H9 (cell line): Measurements from ENCODE around the gene CD1B. TPM values are rescaled to one million over a fixed set of nuclear protein-coding genes. Genes with fewer than 3 reads are reported as not detected.

Experiments used
- DNase-seq: peaks from one replicate; pipeline ENCODE4 v3.0.0-alpha.2; 2017
- H2AFZ ChIP-seq: one replicate; pipeline ENCODE4 v1.6.1; 2013; ENCODE audit warnings: mild to moderate bottlenecking, low read length, control low read depth, moderate library complexity
- H2AK5ac ChIP-seq: 2 replicates; pipeline ENCODE4 v1.6.1; 2013; ENCODE audit warnings: low read length, control low read depth, mixed read lengths; ENCODE audit not compliant: insufficient read length
- H2BK120ac ChIP-seq: one replicate; pipeline ENCODE4 v1.6.1; 2013; ENCODE audit warnings: low read depth, mild to moderate bottlenecking, low read length, control low read depth, inconsistent platforms; ENCODE audit not compliant: poor library complexity, severe bottlenecking
- H2BK12ac ChIP-seq: 2 replicates; pipeline ENCODE4 v1.6.1; 2013; ENCODE audit warnings: low read length, control low read depth, mixed read lengths, low read depth; ENCODE audit not compliant: insufficient read length
- H2BK15ac ChIP-seq: 2 replicates; pipeline ENCODE4 v1.6.1; 2013; ENCODE audit warnings: low read depth, low read length, control low read depth
- H2BK20ac ChIP-seq: one replicate; pipeline ENCODE4 v1.6.1; 2013; ENCODE audit warnings: low read depth, mild to moderate bottlenecking, low read length, control low read depth, inconsistent platforms; ENCODE audit not compliant: poor library complexity, severe bottlenecking
- H2BK5ac ChIP-seq: 2 replicates; pipeline ENCODE4 v1.6.1; 2013; ENCODE audit warnings: low read length, control low read depth, mixed read lengths; ENCODE audit not compliant: insufficient read length
- H3K14ac ChIP-seq: 2 replicates; pipeline ENCODE4 v1.6.1; 2013; ENCODE audit warnings: low read length, control low read depth; ENCODE audit not compliant: insufficient read depth
- H3K18ac ChIP-seq: 2 replicates; pipeline ENCODE4 v1.6.1; 2013; ENCODE audit warnings: low read depth, mild to moderate bottlenecking, mixed read lengths, low read length, control low read depth; ENCODE audit not compliant: insufficient read length
- H3K23ac ChIP-seq: 2 replicates; pipeline ENCODE4 v1.6.1; 2013; ENCODE audit warnings: low read length, control low read depth, mixed read lengths, low read depth; ENCODE audit not compliant: insufficient read length
- H3K23me2 ChIP-seq: 2 replicates; pipeline ENCODE4 v1.6.1; 2013; ENCODE audit warnings: low read depth, mild to moderate bottlenecking, mixed read lengths, low read length, control low read depth; ENCODE audit not compliant: insufficient read length, poor library complexity, severe bottlenecking
- H3K27ac ChIP-seq: 2 replicates; pipeline ENCODE4 v1.5.1; 2013; ENCODE audit warnings: low read length, control low read depth, mixed read lengths, low read depth; ENCODE audit not compliant: insufficient read length
- H3K27me3 ChIP-seq: 2 replicates; pipeline ENCODE4 v1.6.1; 2013; ENCODE audit warnings: low read length, control low read depth, inconsistent platforms; ENCODE audit not compliant: insufficient read depth
- H3K4ac ChIP-seq: 2 replicates; pipeline ENCODE4 v1.6.1; 2013; ENCODE audit warnings: low read depth, mild to moderate bottlenecking, control low read depth, inconsistent platforms, low read length, moderate library complexity
- H3K4me1 ChIP-seq: 2 replicates; pipeline ENCODE4 v1.6.1; 2013; ENCODE audit warnings: low read length, control low read depth, inconsistent platforms; ENCODE audit not compliant: insufficient read depth
- H3K4me2 ChIP-seq: 2 replicates; pipeline ENCODE4 v1.6.1; 2013; ENCODE audit warnings: low read length, control low read depth, mixed read lengths; ENCODE audit not compliant: insufficient read length, insufficient read depth
- H3K56ac ChIP-seq: 2 replicates; pipeline ENCODE4 v1.6.1; 2013; ENCODE audit warnings: low read depth, mild to moderate bottlenecking, mixed read lengths, low read length, control low read depth; ENCODE audit not compliant: insufficient read length
- H3K79me1 ChIP-seq: 2 replicates; pipeline ENCODE4 v1.6.1; 2013; ENCODE audit warnings: low read depth, mild to moderate bottlenecking, moderate library complexity, low read length, control low read depth, inconsistent platforms; ENCODE audit not compliant: insufficient read depth, poor library complexity, severe bottlenecking
- H3K79me2 ChIP-seq: 2 replicates; pipeline ENCODE4 v1.6.1; 2013; ENCODE audit warnings: low read length, control low read depth, inconsistent platforms; ENCODE audit not compliant: insufficient read depth
- H3K9ac ChIP-seq: 2 replicates; pipeline ENCODE4 v1.6.1; 2013; ENCODE audit warnings: low read length, control low read depth, mixed read lengths; ENCODE audit not compliant: insufficient read length; ENCODE audit errors: extremely low read depth
- H3K9me3 ChIP-seq: one replicate; pipeline ENCODE4 v1.6.1; 2013; ENCODE audit warnings: low read depth, low read length, inconsistent platforms; ENCODE audit not compliant: control insufficient read depth
- H3T11ph ChIP-seq: one replicate; pipeline ENCODE4 v1.6.1; 2013; ENCODE audit warnings: mild to moderate bottlenecking, low read length, control low read depth, inconsistent platforms
- H4K20me1 ChIP-seq: one replicate; pipeline ENCODE4 v1.6.1; 2013; ENCODE audit not compliant: control insufficient read depth, insufficient read length, insufficient read depth
- H4K5ac ChIP-seq: 2 replicates; pipeline ENCODE4 v1.6.1; 2013; ENCODE audit warnings: low read depth, mild to moderate bottlenecking, mixed read lengths, low read length, control low read depth; ENCODE audit not compliant: insufficient read length
- H4K8ac ChIP-seq: replicated peaks from 2 replicates; pipeline ENCODE4 v1.6.1; 2013; ENCODE audit warnings: low read length, control low read depth, mixed read lengths, low read depth; ENCODE audit not compliant: insufficient read length
- H4K91ac ChIP-seq: 2 replicates; pipeline ENCODE4 v1.6.1; 2013; ENCODE audit warnings: low read depth, mild to moderate bottlenecking, moderate library complexity, mixed read lengths, low read length, control low read depth; ENCODE audit not compliant: insufficient read length
- H3K27ac Mint-ChIP-seq, 3 experiments: 2 replicates in 2 of 3; 3 replicates in 1 of 3; pipeline ENCODE4 v1.8.0; 2020 to 2021; ENCODE audit warnings: mixed read lengths in 3 of 3, mild to moderate bottlenecking in 1 of 3, moderate library complexity in 1 of 3
- H3K27me3 Mint-ChIP-seq: 2 replicates; pipeline ENCODE4 v1.8.0; 2021; ENCODE audit warnings: low read depth, mild to moderate bottlenecking, moderate library complexity, mixed read lengths
- H3K36me3 Mint-ChIP-seq, 3 experiments: 2 replicates in 2 of 3; 3 replicates in 1 of 3; pipeline ENCODE4 v1.8.0; 2020 to 2021; ENCODE audit warnings: low read depth in 3 of 3, mixed read lengths in 3 of 3; ENCODE audit not compliant: insufficient read depth in 1 of 3
- H3K4me1 Mint-ChIP-seq, 2 experiments: 2 replicates each; pipeline ENCODE4 v1.8.0; 2020; ENCODE audit warnings: mixed read lengths in 2 of 2
- H3K4me3 Mint-ChIP-seq, 2 experiments: 2 replicates in 1 of 2; 3 replicates in 1 of 2; pipeline ENCODE4 v1.8.0; 2020 to 2021; ENCODE audit warnings: mild to moderate bottlenecking in 2 of 2, mixed read lengths in 2 of 2, moderate library complexity in 1 of 2
- H3K9me3 Mint-ChIP-seq, 2 experiments: 2 replicates in 1 of 2; 3 replicates in 1 of 2; pipeline ENCODE4 v1.8.0; 2020; ENCODE audit warnings: mild to moderate bottlenecking in 2 of 2, mixed read lengths in 2 of 2, moderate library complexity in 1 of 2
- WGBS: extraction: QIAGEN DNeasy Blood & Tissue Kit; methylation state at CpG from one replicate; pipeline ENCODE4 v1.1.7; 2013; ENCODE audit warnings: missing lambda C conversion rate, low lambda C conversion rate, mixed read lengths; ENCODE audit not compliant: insufficient read length; ENCODE audit errors: extremely low coverage; 5-methylcytosine and 5-hydroxymethylcytosine counted together
- total RNA-seq: library from RNA; stranded (reverse); gene quantifications from 2 replicates; pipeline ENCODE4 v1.2.1, GENCODE V29; 2021
- TF ChIP-seq, protein P1 (sequence below): fragments of 200-600 bp; sonication (generic); conservative IDR thresholded peaks from 3 replicates; pipeline ENCODE4 v1.8.0; 2021; ENCODE audit warnings: antibody characterized with exemption, mild to moderate bottlenecking

CD1B gene
- total RNA-seq, 1 experiment from 2014 or later, result not detected

DNA sequence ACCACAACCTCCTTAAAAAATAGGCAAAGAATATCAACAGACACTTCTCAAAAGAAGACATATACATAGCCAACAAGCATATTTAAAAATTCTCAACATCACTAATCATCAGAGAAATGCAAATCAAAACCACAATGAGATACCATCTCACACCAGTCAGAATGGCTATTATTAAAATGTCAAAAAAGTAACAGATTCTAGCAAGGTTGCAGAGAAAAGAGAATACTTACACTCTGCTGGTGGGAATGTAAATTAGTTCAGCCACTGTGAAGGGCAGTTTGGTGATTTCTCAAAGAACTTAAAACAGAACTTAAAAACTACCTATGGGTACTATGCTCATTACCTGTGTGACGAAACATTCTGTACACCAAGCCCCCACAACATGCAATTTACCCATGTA, 20.7 kb downstream of the CD1B start:
- no peak overlapping the region for H3K27ac ChIP-seq
- H3T11ph ChIP-seq, result no peak overlapping the region
- Mint-ChIP-seq H3K27ac (no peak overlapping the region), H3K36me3 (peaks cover 0 to 4% (median 0%) of the 10 kb centered on the region in 3 experiments; a peak in 2 of 7 replicates), H3K4me1 (no peaks in the 10 kb centered on the region), H3K9me3 (peaks cover 24 to 27% of the 10 kb centered on the region in 2 experiments; a peak in 4 of 5 replicates), H3K27me3 (no peaks in the 10 kb centered on the region), H3K4me3 (no peak overlapping the region)
- no peak overlapping the region for H3K18ac ChIP-seq
- no peak overlapping the region for H3K56ac ChIP-seq
- no peaks in the 10 kb centered on the region for H3K23me2 ChIP-seq
- no peak overlapping the region for H2BK12ac ChIP-seq
- no peak for DNase-seq
- no peaks in the 10 kb centered on the region for H3K4me1 ChIP-seq
- H3K79me1 ChIP-seq, result no peaks in the 10 kb centered on the region
- no peaks in the 10 kb centered on the region for H4K20me1 ChIP-seq
- no peak overlapping the region for H2BK5ac ChIP-seq
- H3K79me2 ChIP-seq, result no peaks in the 10 kb centered on the region
- no peak overlapping the region for H3K4ac ChIP-seq
- TF ChIP-seq, protein P1, sequence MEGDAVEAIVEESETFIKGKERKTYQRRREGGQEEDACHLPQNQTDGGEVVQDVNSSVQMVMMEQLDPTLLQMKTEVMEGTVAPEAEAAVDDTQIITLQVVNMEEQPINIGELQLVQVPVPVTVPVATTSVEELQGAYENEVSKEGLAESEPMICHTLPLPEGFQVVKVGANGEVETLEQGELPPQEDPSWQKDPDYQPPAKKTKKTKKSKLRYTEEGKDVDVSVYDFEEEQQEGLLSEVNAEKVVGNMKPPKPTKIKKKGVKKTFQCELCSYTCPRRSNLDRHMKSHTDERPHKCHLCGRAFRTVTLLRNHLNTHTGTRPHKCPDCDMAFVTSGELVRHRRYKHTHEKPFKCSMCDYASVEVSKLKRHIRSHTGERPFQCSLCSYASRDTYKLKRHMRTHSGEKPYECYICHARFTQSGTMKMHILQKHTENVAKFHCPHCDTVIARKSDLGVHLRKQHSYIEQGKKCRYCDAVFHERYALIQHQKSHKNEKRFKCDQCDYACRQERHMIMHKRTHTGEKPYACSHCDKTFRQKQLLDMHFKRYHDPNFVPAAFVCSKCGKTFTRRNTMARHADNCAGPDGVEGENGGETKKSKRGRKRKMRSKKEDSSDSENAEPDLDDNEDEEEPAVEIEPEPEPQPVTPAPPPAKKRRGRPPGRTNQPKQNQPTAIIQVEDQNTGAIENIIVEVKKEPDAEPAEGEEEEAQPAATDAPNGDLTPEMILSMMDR, result no peak
- no peak overlapping the region for H2BK15ac ChIP-seq
- no peaks in the 10 kb centered on the region for H3K27me3 ChIP-seq
- no peak overlapping the region for H3K4me2 ChIP-seq
- H3K14ac ChIP-seq, result no peak overlapping the region
- H4K91ac ChIP-seq, result no peak overlapping the region
- H2BK20ac ChIP-seq, result no peak overlapping the region
- no peak overlapping the region for H2AFZ ChIP-seq
- H4K5ac ChIP-seq, result no peak overlapping the region
- no peaks in the 10 kb centered on the region for H3K9me3 ChIP-seq
- no CpG with 5 or more reads among the region's 1 CpG for whole genome bisulfite sequencing
- no peak overlapping the region for H2AK5ac ChIP-seq
- no peak overlapping the region for H3K23ac ChIP-seq
- no peak overlapping the region for H3K9ac ChIP-seq
- H2BK120ac ChIP-seq, result no peak overlapping the region
- H4K8ac ChIP-seq, result no peak overlapping the region
